Testis (tissue), 2 donors: ENCODE measurements around the gene ICAM5.
A peak's percentile ranks its signal among the peaks of the same experiment; 100 is the strongest.

Experiments used
- POLR2A ChIP-seq: fragments of 450-650 bp; IDR thresholded peaks from one replicate; pipeline ENCODE4 v1.6.1; 2017; ENCODE audit warnings: antibody characterized with exemption, mild to moderate bottlenecking, moderate library complexity
- TF ChIP-seq, protein P1 (sequence below), 3 experiments: fragments of 450-650 bp in 2 of 3; fragments of 200-600 bp in 1 of 3; sonication (generic) in 1 of 3; IDR thresholded peaks; one replicate each; pipeline ENCODE4 v1.5.1; 2016 to 2019; ENCODE audit warnings: antibody characterized with exemption in 3 of 3, mild to moderate bottlenecking in 2 of 3, moderate library complexity in 1 of 3

DNA sequence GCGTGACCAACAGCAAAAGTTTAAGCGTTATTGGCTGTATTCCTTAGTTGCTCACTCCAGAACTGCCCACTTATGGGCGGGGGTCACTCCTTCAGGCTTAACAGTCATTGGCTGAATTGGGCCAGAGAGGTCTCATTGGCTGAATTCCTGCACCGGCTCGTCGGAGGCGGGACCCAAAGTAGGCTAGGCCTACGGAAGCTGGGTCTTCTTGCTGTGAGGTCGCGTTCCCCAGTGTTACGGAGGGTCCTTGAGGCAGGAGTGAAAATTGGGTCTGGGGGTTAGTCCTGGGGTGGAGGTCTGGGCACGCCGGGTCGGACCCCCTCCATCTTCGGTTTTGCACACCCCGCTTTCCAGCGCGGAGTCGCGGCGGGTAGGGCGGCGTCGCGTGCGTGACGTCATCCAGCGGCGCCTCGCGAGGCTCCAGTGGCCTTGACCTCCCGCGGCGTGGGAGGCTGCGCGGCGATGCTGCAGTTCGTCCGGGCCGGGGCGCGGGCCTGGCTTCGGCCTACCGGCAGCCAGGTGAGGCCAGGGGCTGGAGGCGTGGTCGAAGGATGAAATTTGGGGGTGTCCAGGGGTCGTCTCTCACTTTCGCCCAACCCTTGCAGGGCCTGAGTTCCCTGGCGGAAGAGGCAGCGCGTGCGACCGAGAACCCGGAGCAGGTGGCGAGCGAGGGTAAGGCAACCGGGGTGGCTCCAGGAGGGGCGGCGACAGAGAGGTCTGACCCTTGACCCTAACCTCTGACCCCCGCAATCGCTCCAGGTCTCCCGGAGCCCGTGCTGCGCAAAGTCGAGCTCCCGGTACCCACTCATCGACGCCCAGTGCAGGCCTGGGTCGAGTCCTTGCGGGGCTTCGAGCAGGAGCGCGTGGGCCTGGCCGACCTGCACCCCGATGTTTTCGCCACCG, 37.7 kb upstream of the ICAM5 start, which contains the start of gene MRPL4:
- TF ChIP-seq, protein P1, sequence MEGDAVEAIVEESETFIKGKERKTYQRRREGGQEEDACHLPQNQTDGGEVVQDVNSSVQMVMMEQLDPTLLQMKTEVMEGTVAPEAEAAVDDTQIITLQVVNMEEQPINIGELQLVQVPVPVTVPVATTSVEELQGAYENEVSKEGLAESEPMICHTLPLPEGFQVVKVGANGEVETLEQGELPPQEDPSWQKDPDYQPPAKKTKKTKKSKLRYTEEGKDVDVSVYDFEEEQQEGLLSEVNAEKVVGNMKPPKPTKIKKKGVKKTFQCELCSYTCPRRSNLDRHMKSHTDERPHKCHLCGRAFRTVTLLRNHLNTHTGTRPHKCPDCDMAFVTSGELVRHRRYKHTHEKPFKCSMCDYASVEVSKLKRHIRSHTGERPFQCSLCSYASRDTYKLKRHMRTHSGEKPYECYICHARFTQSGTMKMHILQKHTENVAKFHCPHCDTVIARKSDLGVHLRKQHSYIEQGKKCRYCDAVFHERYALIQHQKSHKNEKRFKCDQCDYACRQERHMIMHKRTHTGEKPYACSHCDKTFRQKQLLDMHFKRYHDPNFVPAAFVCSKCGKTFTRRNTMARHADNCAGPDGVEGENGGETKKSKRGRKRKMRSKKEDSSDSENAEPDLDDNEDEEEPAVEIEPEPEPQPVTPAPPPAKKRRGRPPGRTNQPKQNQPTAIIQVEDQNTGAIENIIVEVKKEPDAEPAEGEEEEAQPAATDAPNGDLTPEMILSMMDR (IDR thresholded peaks at IDR 0.05), result peak in 2 of 3 experiments; percentile 4 to 33
- TF ChIP-seq POLR2A, result no peak
